ENCODE data around the gene ARMCX5. TPM values are rescaled to one million over a fixed set of nuclear protein-coding genes. Genes with fewer than 3 reads are reported as not detected.

The ARMCX5 gene
- polyA plus RNA-seq, 3 donors = 5.2 to 10.6 (median 5.4) TPM

DNA sequence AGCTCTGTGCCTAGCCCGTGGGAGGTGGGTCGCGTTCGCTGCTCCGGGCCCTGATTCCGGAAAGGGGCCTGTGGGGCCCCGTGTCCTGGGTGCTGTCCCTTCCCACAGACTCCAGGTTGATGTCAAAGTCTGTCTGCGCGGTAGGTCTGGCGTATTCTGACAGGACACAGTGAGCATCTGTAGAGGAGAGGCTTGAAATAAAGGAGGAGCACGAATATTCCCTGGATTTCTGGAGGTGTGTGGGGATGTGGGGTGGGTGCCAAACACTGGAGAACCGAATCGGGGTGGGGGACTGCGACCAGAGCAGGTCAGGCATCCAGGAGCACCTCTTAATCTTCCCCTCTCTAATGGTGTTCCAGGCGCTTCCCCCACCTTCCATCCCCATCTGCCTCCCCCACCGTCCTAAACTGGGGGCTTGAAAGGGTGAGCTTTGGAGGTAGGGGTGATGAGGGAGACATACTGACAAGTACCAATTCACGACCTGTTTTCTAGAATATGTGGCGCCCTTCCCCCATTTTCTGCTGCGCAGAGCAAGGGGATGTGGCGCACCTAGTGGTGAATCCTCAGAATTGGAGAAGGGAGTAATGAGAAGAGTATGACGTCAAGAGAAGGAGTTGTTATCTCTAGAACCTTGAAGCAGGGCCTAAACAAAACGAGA is 52.8 kb downstream of the ARMCX5 start:
- peak overlapping the region; percentile 40 for H3K9ac ChIP-seq (ENCODE audit: insufficient read depth, low read length, poor library complexity, severe bottlenecking)
- peak; percentile 15 to 22 (median 20) for DNase-seq
- no peaks in the 10 kb centered on the region for H4K20me1 ChIP-seq (ENCODE audit: insufficient read depth, low read length)
- Mint-ChIP-seq H3K36me3 (peaks cover 5 to 6% of the 10 kb centered on the region in 2 donors), H3K27me3 (ENCODE audit: low read depth in 3 of 3) (peaks cover 9 to 21% (median 11%) of the 10 kb centered on the region in 3 donors), H3K4me3 (peak overlapping the region; percentile 80 to 88), H3K9me3 (peaks cover 0 to 12% (median 4%) of the 10 kb centered on the region in 7 donors), H3K27ac (peak overlapping the region in 1 of 7 donors; percentile 72), H3K4me1 (peaks cover 11% of the 10 kb centered on the region)
- no peak overlapping the region for H3K27ac ChIP-seq (ENCODE audit: low read depth in 1 of 2, low read length in 2 of 2)
- H3K4me2 ChIP-seq (replicated peaks; ENCODE audit: extremely low read depth, low read length, poor library complexity, severe bottlenecking) = peak overlapping the region; percentile 75
- intact Hi-C loops (cut with micrococcal nuclease) = no loop called here
- H3K9me3 ChIP-seq (replicated peaks in 1 of 2; ENCODE audit: control insufficient read depth in 1 of 2, insufficient read depth in 1 of 2, low read length in 2 of 2) = no peaks in the 10 kb centered on the region
- H3K4me1 ChIP-seq (ENCODE audit: control insufficient read depth in 1 of 2, insufficient read depth in 2 of 2, low read length in 2 of 2) = peaks cover 9 to 12% of the 10 kb centered on the region in 2 donors
- WGBS (ENCODE audit: insufficient coverage) = 13% methylated on average over 10 of the region's 22 CpGs
- H2AFZ ChIP-seq (ENCODE audit: insufficient read depth, low read depth, low read length, poor library complexity, severe bottlenecking) = peak overlapping the region; percentile 68
- no peaks in the 10 kb centered on the region for H3K79me2 ChIP-seq (ENCODE audit: insufficient read depth, low read length)
- peak overlapping the region; percentile 26 to 73 (median 44) for H3K4me3 ChIP-seq (replicated peaks in 1 of 3; ENCODE audit: low read depth in 2 of 3, low read length in 3 of 3)
- peaks cover 0 to 5% of the 10 kb centered on the region in 2 donors for H3K27me3 ChIP-seq (ENCODE audit: control insufficient read depth in 2 of 2, insufficient read depth in 2 of 2, low read length in 2 of 2)
- TF ChIP-seq, protein P1, sequence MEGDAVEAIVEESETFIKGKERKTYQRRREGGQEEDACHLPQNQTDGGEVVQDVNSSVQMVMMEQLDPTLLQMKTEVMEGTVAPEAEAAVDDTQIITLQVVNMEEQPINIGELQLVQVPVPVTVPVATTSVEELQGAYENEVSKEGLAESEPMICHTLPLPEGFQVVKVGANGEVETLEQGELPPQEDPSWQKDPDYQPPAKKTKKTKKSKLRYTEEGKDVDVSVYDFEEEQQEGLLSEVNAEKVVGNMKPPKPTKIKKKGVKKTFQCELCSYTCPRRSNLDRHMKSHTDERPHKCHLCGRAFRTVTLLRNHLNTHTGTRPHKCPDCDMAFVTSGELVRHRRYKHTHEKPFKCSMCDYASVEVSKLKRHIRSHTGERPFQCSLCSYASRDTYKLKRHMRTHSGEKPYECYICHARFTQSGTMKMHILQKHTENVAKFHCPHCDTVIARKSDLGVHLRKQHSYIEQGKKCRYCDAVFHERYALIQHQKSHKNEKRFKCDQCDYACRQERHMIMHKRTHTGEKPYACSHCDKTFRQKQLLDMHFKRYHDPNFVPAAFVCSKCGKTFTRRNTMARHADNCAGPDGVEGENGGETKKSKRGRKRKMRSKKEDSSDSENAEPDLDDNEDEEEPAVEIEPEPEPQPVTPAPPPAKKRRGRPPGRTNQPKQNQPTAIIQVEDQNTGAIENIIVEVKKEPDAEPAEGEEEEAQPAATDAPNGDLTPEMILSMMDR (IDR thresholded peaks at IDR 0.05) = peak; percentile 49
- H3K36me3 ChIP-seq (replicated peaks in 1 of 2; ENCODE audit: control insufficient read depth in 1 of 2, insufficient read depth in 2 of 2, low read length in 2 of 2) = no peaks in the 10 kb centered on the region

Other genes with a start within 250 kb of the ARMCX5 start
- gene NXF2B, start 159.5 kb upstream of the ARMCX5 start, polyA plus RNA-seq = not detected
- gene TCP11X2, start 127.7 kb upstream of the ARMCX5 start, polyA plus RNA-seq = not detected
- gene TMSB15A, start 82.8 kb upstream of the ARMCX5 start, polyA plus RNA-seq = not detected
- under 1 TPM in 2 of 3 donors, not detected in 1; 0.03 to 0.47 TPM for gene GPRASP1, start 52.0 kb downstream of the ARMCX5 start, polyA plus RNA-seq
- under 1 TPM; 0.23 to 0.66 (median 0.48) TPM for gene GPRASP2, start 112.9 kb downstream of the ARMCX5 start, polyA plus RNA-seq
- under 1 TPM; 0.03 to 0.08 (median 0.04) TPM for gene GPRASP3, start 121.2 kb downstream of the ARMCX5 start, polyA plus RNA-seq